ENCODE data around the gene ADAMTSL3.

DNA sequence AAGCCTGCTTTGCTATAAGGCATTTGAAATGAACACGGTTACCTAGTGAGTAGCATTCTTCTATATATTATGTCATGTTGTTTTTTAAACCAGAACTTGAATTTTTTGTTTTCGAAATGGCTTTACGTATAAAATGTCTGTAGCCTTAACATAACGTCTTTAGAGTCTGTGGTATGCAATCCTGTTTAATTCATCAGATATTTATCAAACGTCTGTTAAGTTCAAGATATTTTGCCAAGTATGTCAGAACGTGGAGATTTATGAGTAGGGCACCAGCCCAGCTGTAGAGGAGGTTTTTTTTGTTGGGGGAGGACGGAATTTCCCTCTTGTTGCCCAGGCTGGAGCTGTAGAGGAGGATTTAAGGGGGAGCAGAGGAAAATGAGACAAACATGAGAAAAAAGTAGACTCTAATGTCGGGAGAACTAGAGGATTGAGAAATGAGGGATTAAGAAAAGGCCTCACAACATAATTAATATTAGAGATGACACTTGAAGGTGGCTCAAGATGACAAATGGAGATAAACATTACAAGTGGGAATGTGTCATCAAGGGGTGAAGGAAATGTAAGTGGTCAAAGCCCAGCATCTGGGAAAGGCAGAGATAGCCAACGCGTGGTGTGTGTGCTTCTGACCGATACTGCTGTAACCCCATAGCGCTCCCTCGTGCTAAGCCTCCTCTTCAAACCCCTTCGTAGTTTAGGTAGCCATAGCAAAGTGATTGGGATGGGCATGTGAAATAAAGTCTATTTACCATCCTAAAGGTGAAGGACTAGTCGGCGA, 427.7 kb downstream of the ADAMTSL3 start:
- TF ChIP-seq, protein P1, sequence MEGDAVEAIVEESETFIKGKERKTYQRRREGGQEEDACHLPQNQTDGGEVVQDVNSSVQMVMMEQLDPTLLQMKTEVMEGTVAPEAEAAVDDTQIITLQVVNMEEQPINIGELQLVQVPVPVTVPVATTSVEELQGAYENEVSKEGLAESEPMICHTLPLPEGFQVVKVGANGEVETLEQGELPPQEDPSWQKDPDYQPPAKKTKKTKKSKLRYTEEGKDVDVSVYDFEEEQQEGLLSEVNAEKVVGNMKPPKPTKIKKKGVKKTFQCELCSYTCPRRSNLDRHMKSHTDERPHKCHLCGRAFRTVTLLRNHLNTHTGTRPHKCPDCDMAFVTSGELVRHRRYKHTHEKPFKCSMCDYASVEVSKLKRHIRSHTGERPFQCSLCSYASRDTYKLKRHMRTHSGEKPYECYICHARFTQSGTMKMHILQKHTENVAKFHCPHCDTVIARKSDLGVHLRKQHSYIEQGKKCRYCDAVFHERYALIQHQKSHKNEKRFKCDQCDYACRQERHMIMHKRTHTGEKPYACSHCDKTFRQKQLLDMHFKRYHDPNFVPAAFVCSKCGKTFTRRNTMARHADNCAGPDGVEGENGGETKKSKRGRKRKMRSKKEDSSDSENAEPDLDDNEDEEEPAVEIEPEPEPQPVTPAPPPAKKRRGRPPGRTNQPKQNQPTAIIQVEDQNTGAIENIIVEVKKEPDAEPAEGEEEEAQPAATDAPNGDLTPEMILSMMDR (conservative IDR thresholded peaks at IDR 0.05; ENCODE audit: low read length): no peak
- no peak for TF ChIP-seq EZH2phosphoT487 (IDR thresholded peaks at IDR 0.05; ENCODE audit: borderline replicate concordance)
